ENCODE data around the gene FLNB. TPM values are rescaled to one million over a fixed set of nuclear protein-coding genes. Genes with fewer than 3 reads are reported as not detected.

Gene FLNB
- polyA plus RNA-seq, 3 donors: 0.47 to 4.0 (median 2.1) TPM

DNA sequence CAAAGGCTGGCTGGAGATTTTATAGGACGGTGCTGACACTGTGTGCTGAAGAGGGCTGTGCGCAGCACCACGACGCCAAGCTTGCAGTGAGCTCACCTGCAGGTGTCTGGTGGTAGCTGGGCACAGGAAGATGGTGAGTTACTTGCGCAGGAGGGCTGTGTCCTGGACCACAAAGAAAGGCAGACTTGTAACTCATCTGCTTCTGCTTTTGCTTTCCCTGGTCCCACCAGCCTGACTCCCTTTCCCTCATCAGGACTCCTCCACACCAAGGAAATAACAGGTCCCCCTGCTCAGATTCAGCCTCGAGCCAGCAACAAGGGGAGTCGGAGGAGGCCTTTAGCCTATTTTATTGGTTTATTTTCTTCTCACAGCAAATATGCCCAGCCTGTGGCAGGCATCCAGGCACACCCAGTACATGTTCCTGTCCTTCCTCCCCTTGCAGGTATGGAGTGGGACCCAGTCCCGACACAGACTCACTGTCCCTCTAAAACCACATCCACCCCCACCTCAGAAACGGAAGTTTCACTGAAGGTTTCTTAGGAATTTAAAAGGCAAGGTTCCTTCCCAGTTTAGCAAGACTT is 35.6 kb upstream of the FLNB start:
- peaks cover 2 to 10% (median 2%) of the 10 kb centered on the region in 3 donors for H3K27me3 Mint-ChIP-seq (ENCODE audit: low read depth in 3 of 3)
- peak overlapping the region in 1 of 2 donors; percentile 35 for H3K4me3 Mint-ChIP-seq

DNA sequence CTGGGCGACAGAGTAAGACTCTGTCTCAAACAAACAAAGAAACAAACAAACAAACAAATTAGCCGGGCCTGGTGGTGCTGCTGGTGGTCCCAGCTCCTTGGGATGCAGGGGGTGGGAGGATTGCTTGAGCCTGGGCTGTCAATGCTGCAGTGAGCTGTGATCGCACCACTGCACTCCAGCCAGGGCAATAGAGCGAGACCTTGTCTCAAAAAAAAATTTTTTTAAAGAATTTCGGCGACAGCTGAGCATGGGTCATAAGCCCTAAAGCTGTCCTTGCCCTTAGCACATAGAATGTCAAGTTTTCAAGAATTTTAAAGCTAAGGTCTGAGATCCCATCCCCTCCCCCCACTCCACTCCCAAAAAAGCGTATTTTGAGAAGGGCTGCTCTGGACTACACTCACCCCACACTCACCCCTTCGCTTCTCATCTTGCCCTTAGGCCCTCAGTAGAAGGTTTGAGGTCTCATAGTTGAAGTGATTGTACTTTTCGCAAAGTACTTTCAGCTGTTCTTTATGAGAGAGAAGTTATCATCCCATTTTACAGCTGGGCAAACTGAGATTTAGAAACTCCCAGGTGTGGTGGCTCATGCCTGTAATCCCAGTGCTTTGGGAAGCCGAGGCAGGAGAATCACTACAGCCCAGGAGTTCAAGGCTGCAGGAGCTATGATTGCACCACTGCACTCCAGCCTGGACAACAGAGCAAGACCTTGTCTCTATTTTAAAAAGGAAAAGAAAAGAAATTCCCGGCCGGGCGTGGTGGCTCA is 34.3 kb upstream of the FLNB start:
- WGBS (ENCODE audit: insufficient coverage): 90% methylated on average over 3 of the region's 13 CpGs
- H3K27ac Mint-ChIP-seq: peak overlapping the region in 4 of 7 donors; percentile 56 to 90 (median 74)

More for the DNA sequence above, 35.6 kb upstream of the FLNB start:
- Mint-ChIP-seq H3K36me3 (peaks cover 0 to 3% of the 10 kb centered on the region in 2 donors), H3K27ac (peak overlapping the region in 4 of 7 donors; percentile 38 to 64 (median 53)), H3K9me3 (peaks cover 0 to 2% (median 0%) of the 10 kb centered on the region in 7 donors), H3K4me1 (peaks cover 29% of the 10 kb centered on the region)
- Histone ChIP-seq H3K4me1 (ENCODE audit: control insufficient read depth in 1 of 2, insufficient read depth in 2 of 2, low read length in 2 of 2) (peaks cover 18 to 30% of the 10 kb centered on the region in 2 donors), H3K9ac (ENCODE audit: insufficient read depth, low read length, poor library complexity, severe bottlenecking) (no peak overlapping the region), H3K27ac (ENCODE audit: low read depth in 1 of 2, low read length in 2 of 2) (no peak overlapping the region), H3K4me3 (replicated peaks in 1 of 3; ENCODE audit: low read depth in 2 of 3, low read length in 3 of 3) (no peak overlapping the region), H3K27me3 (ENCODE audit: control insufficient read depth in 2 of 2, insufficient read depth in 2 of 2, low read length in 2 of 2) (no peaks in the 10 kb centered on the region), H3K36me3 (replicated peaks in 1 of 2; ENCODE audit: control insufficient read depth in 1 of 2, insufficient read depth in 2 of 2, low read length in 2 of 2) (no peaks in the 10 kb centered on the region), H4K20me1 (ENCODE audit: insufficient read depth, low read length) (no peaks in the 10 kb centered on the region), H2AFZ (ENCODE audit: insufficient read depth, low read depth, low read length, poor library complexity, severe bottlenecking) (no peak overlapping the region), H3K9me3 (replicated peaks in 1 of 2; ENCODE audit: control insufficient read depth in 1 of 2, insufficient read depth in 1 of 2, low read length in 2 of 2) (no peaks in the 10 kb centered on the region), H3K4me2 (replicated peaks; ENCODE audit: extremely low read depth, low read length, poor library complexity, severe bottlenecking) (no peak overlapping the region), H3K79me2 (ENCODE audit: insufficient read depth, low read length) (no peaks in the 10 kb centered on the region)
- TF ChIP-seq, protein P1, sequence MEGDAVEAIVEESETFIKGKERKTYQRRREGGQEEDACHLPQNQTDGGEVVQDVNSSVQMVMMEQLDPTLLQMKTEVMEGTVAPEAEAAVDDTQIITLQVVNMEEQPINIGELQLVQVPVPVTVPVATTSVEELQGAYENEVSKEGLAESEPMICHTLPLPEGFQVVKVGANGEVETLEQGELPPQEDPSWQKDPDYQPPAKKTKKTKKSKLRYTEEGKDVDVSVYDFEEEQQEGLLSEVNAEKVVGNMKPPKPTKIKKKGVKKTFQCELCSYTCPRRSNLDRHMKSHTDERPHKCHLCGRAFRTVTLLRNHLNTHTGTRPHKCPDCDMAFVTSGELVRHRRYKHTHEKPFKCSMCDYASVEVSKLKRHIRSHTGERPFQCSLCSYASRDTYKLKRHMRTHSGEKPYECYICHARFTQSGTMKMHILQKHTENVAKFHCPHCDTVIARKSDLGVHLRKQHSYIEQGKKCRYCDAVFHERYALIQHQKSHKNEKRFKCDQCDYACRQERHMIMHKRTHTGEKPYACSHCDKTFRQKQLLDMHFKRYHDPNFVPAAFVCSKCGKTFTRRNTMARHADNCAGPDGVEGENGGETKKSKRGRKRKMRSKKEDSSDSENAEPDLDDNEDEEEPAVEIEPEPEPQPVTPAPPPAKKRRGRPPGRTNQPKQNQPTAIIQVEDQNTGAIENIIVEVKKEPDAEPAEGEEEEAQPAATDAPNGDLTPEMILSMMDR (IDR thresholded peaks at IDR 0.05): no peak
- 32% methylated on average over 5 of the region's 9 CpGs for WGBS (ENCODE audit: insufficient coverage)
- DNase-seq: no peak
- intact Hi-C loops (cut with micrococcal nuclease): no loop called here

More for the DNA sequence above, 34.3 kb upstream of the FLNB start:
- Histone ChIP-seq H3K9ac (ENCODE audit: insufficient read depth, low read length, poor library complexity, severe bottlenecking) (no peak overlapping the region), H3K36me3 (replicated peaks in 1 of 2; ENCODE audit: control insufficient read depth in 1 of 2, insufficient read depth in 2 of 2, low read length in 2 of 2) (no peaks in the 10 kb centered on the region), H3K4me3 (replicated peaks in 1 of 3; ENCODE audit: low read depth in 2 of 3, low read length in 3 of 3) (no peak overlapping the region), H3K4me2 (replicated peaks; ENCODE audit: extremely low read depth, low read length, poor library complexity, severe bottlenecking) (no peak overlapping the region), H3K4me1 (ENCODE audit: control insufficient read depth in 1 of 2, insufficient read depth in 2 of 2, low read length in 2 of 2) (peaks cover 18 to 30% of the 10 kb centered on the region in 2 donors), H3K27ac (ENCODE audit: low read depth in 1 of 2, low read length in 2 of 2) (no peak overlapping the region), H3K27me3 (ENCODE audit: control insufficient read depth in 2 of 2, insufficient read depth in 2 of 2, low read length in 2 of 2) (no peaks in the 10 kb centered on the region), H4K20me1 (ENCODE audit: insufficient read depth, low read length) (no peaks in the 10 kb centered on the region), H3K9me3 (replicated peaks in 1 of 2; ENCODE audit: control insufficient read depth in 1 of 2, insufficient read depth in 1 of 2, low read length in 2 of 2) (no peaks in the 10 kb centered on the region), H2AFZ (ENCODE audit: insufficient read depth, low read depth, low read length, poor library complexity, severe bottlenecking) (no peak overlapping the region), H3K79me2 (ENCODE audit: insufficient read depth, low read length) (no peaks in the 10 kb centered on the region)
- H3K4me3 Mint-ChIP-seq: no peak overlapping the region
- intact Hi-C loops (cut with micrococcal nuclease): no loop called here
- H3K27me3 Mint-ChIP-seq (ENCODE audit: low read depth in 3 of 3): peaks cover 3 to 10% (median 5%) of the 10 kb centered on the region in 3 donors
- peaks cover 29% of the 10 kb centered on the region for H3K4me1 Mint-ChIP-seq
- peaks cover 0 to 3% of the 10 kb centered on the region in 2 donors for H3K36me3 Mint-ChIP-seq
- TF ChIP-seq, protein P1 (IDR thresholded peaks at IDR 0.05): no peak
- peaks cover 0 to 2% (median 0%) of the 10 kb centered on the region in 7 donors for H3K9me3 Mint-ChIP-seq
- no peak for DNase-seq
